Activated gamma-delta T cell treated with Interleukin-2 at 50 U/mL for 16 hours (primary cell): ENCODE results near the gene UTP15.
A peak's percentile ranks its signal among the peaks of the same experiment; 100 is the strongest.

Experiments
- DNase-seq: peaks from one replicate; pipeline ENCODE4 v3.0.0-alpha.2; 2020

The UTP15 gene

GRCh38 chr5:73565139-73565968 is at the start of gene UTP15, which contains the start of gene ANKRA2:
Gene UTP15 (plus strand): TSS chr5:73565743. CDS start chr5:73567345, 1,602 bp downstream.
Gene ANKRA2 (minus strand): TSS chr5:73565639. CDS start chr5:73562881, 2,758 bp downstream.
- peak; percentile 99 for DNase-seq

DNA sequence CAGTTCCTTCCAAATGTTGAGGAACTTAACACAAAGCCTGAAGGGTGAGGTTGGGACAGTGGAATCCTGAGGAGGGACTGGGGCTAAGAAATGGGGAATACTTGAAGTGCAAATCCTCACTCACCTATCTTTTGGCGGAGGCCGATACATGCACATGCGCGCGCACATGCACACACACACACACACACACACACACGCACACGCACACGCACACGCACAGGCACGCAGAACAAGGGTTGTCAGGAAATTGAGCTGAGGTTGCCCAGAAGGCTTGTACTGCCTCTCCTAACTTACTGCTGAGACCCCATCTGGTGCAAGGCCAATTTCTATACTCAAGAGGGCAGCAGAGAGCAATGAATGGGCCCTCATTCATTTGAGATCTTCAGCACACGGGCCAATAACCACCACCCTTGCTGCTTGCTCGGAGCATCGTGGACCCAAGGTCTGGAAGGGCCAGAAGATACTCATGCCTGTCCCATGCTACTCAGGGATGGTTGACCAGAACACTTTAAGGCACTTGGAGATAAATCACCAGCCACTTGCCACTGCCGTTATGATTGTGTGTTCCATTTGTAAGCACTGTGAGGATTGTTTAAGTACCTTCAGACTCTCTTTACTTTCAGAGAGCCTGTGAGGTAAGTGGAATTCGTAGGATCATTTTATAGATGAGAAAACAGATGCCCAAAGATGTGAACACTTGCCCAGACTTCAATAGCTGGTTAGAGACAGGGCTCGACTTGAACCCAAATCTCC is 45.8 kb upstream of the UTP15 start:
- peak; percentile 65 for DNase-seq

DNA sequence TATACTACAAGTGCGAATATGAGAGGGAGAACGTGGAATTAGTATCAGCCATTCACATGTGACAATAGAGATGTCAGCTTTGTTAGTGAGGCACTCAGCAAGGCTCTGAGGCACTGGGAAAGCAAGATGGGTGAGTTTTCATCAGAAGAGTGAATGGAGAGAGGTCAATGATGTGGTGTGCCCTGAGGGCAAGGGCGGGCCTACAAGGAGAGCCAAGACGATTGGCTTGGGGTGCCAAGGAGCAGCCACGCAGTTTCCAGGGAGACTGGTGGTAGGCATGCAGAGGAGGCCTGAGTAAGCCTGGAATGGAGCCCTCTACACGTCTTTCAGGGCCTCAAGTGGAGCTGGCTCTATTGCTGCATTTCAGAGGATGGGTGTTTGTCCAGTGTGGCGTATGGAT is 42.6 kb upstream of the UTP15 start:
- DNase-seq: no peak

- no peak for DNase-seq
Measured at GRCh38 chr5:73523861-73524260, 41.7 kb upstream of the UTP15 start.

DNA sequence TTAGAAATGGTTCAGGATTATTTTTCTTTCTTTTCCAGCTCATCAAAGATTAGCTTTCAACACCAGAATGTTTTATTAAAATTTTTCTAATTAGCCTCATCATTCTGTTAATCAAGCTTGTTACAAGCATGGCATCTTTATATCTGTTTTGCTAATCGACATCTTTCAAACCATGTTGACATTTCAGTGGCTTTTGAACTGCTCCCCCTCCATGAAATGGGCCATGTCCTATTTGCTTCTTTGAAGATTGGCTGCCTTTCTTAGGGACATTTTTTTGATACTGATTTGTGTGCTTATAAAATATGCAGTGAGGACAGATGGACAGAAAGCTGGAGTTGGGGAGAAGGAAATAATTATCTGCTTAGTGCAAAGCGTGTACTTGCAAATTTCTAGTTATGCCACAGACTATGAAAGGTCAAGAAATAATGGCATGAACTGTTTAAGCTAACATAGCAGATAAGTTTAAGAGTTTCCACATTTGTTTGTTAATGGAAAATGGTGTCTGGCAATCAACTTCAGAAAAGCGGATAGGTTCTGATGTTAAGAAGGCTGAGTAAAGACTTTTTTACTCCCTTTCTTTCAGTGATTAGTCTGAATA is 39.8 kb upstream of the UTP15 start:
- no peak for DNase-seq

DNA sequence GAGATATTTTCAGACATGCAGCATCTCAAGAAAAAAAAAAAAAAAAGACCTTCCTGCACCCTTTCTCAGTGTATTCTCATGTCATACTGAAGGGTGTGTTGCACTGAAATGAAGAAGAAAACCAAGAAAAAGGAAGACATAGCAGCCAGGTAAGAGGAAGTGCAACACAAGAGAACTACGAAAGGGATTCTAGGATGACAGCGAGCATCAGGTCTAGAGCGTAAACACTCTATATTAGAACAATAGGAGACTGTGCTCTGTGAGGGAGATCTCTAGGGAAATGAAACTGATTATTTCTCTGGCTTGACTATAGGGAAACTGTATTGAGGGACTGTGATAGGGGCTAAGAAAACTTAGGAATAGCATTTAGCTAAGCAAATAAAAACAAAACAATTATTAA is 37.3 kb upstream of the UTP15 start:
- no peak for DNase-seq

- no peak for DNase-seq
Measured at GRCh38 chr5:73529081-73529480, 36.5 kb upstream of the UTP15 start.

GRCh38 chr5:73531356-73531755 is 34.2 kb upstream of the UTP15 start:
- DNase-seq: no peak

DNA sequence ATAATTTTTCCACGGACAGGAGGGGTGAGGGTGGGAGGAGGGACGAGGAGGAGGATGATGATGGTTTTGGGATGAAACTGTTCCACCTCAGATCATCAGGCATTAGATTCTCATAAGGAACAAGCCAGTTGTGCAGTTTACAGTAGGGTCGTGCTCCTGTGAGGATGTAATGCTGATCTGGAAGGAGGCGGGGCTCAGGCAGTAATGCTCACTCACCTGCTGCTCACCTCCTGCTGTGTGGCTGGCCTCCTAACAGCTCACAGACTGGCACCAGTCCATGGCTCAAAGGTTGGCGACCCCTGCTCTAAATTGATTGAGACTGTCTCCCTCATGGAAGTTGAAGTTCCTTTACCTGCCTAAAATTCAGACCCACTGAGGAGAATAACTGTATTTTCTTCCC is 33.3 kb upstream of the UTP15 start:
- DNase-seq: no peak

DNA sequence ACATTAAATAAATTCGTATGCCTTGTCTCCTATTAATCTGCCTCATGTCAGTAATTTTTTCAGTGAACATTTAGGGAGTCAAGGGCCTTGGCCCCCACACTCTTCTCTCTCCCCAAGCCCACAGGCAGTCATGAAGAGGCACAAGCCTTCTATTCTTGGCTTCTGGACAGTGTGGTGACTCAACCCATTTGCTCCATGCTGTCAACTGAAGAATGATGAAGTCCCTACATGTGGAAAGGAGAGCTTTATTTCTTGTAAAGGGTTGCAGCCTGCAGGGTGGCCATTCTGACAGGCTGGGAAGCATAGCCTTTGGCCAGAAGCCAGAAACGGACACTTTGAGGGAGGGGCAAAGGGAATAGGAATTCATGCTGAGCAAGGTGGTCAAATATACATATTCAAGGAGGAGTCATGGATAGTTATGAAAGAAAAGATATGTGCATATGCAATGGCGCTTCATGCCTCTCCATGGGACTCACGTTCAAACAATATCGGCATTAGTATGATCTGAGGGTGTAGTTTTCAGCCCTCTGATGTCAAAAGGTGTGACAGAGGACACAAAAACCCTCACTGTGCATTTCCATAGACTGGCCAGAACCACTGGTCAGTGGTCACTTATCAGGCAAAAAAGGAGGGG is 31.4 kb upstream of the UTP15 start:
- DNase-seq: no peak

- DNase-seq: no peak
Measured at GRCh38 chr5:73534971-73535370, 30.6 kb upstream of the UTP15 start.

DNA sequence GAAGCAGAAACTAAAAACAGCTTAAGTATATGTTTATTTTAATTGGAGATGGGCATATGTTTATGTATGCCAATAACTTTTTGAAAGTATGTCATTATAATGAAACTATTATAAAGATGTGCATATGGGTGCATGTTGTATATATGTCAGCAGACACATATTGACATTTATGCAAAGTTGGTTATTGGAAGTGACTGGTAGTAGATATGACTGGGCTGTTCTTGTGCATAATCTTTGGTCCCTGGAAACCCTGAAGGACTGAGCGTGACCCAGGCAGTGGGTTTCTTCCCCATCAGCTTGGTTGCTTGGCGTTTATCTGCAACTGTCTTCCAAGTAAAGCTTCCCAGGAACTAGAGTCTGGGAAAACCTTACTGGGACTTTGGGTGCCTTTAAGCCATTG is 25.8 kb upstream of the UTP15 start:
- DNase-seq: no peak

- no peak for DNase-seq
Measured at GRCh38 chr5:73540192-73540591, 25.4 kb upstream of the UTP15 start.

DNA sequence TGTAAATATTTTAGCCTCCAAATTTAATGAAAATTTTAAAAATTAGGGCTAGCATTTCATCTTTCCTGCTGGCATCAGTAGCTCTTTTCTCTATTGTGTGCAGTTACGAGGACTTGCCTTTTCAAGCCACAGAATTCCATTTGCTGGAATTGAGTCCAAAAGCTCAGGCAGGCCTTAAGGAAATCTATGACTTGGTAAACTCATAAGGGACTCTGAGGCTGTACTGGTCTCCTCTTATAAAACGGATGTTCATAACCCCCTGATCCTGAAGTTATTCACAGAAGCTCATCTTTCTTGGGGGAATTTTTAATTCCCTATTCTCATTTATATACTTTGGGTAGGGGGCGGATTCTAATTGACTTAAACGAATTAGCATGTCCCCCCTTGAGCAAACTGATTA is 23.5 kb upstream of the UTP15 start:
- DNase-seq: no peak

DNA sequence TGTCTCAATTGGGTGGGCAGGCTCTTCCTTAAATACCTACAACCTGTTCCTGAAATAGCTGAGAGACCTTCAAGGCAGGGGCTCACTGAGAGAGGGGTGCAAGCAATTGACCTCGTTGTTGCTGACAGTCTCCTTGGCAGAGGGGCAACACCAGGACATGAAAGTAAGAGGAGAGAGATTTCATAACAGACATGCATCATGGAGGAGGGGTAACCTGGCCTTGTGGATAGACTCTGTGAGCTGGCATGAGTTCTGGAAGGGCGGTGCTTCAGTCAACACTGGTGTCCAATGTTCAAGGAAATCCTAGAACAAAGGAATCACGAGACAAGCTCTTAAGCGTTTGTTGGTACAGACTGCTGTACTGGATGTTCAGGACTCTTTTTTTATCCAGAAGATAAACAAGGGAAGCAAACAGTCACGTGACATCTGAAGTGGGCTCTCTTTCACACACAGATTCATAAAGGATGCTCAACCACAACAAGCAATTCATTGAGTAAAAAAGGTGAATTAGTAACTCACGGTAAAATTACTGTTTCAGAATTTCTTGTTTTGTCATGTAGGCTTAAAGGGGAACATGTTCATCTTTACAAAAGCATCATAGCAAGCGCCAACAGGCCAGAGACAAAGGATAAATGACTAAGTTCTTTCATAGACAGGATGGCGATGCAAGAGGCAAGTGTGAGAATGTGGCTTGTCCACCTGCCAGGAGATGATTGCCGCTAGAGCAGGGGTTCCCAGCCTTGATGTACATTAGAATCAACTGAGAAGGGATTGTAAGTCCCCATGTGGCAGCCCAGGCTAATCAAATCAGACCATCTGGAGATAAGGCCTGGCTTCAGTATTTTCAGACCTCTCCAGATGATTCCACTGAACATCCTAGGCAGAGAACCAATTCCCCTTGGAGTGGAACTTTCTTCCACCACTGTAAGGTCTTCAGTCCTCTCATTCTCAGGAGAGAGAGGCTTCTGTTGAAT is 20.8 kb upstream of the UTP15 start:
- no peak for DNase-seq

GRCh38 chr5:73545403-73545779 is 20.2 kb upstream of the UTP15 start:
- no peak for DNase-seq

DNA sequence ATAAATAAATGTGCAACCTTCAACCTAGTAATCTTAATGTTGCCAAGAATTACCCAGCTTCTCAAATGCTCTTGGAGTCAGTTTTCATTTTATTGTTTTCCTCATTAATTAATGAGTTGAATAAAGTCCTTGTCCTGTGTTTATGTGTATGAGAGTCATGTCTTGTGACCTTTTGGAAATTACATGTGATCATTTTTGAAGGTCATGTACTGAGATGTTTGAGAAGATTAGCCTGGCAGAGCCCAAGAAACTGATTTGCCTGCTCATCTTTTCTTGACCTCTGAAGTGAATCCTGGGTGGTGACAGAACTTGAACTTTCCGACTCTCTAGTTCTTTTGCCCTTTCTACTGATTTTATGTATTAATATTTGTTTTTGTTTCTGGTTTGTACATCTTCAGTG is 15.5 kb upstream of the UTP15 start:
- no peak for DNase-seq

GRCh38 chr5:73552642-73553041 is 12.9 kb upstream of the UTP15 start:
- DNase-seq: no peak

- no peak for DNase-seq
Measured at GRCh38 chr5:73558950-73559349, 6.6 kb upstream of the UTP15 start.

GRCh38 chr5:73564018-73564417 is 1.5 kb upstream of the UTP15 start:
- no peak for DNase-seq

GRCh38 chr5:73564675-73565074 is 868 bp upstream of the UTP15 start:
- peak; percentile 5 for DNase-seq

DNA sequence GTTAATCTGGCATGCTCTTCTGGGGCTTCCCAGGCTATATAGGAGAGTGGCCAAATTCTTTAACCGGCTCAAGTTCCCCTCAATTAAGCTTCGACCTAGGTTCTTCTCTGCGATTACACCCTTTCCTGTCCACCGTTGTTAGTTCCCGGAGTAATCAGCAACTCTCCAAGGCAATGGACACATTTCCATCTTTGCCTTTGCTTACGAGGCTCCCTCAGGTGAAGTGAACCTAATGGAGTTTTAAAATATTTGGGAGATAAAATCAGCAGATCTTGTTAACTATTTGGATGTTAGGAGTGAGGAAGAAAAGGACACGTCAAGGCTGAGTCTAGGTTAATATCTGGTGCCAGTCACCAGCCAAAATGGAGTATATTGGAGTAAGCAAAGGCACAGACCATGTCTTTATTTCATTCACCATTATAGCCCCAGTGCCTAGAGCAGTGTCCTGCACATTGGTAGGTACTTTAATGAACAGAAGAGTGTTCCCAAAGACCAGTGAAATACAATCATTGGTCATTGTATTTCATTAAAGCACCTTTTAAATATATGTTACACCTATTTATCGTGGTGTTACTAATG is 515 bp downstream of the UTP15 start:
- no peak for DNase-seq
